Stimulated activated CD8-positive, alpha-beta memory T cell treated with anti-CD3 and anti-CD28 coated beads, Interleukin-4, amount 100 ng/mL, for 4 hours (primary cell): ENCODE results near the gene GPR157.
"Not testable (repeated sequence)": the region's sequence is repeated elsewhere in the genome, so short reads cannot be mapped to it uniquely, and the experiment has no call there.

Source experiments
- DNase-seq, 2 donors: peaks; one replicate each; pipeline ENCODE4 v3.0.0-alpha.2; 2020; ENCODE audit warnings: low read depth in 2 of 2, low spot score in 1 of 2

The GPR157 gene

GRCh38 chr1:9128520-9129265 lies at the start of gene GPR157:
Gene GPR157 (minus strand): TSS chr1:9129102. CDS start chr1:9129027, 75 bp downstream.
- DNase-seq = peak; percentile 47 to 71

GRCh38 chr1:9174762-9175161 lies 45.9 kb upstream of the GPR157 start:
- no peak for DNase-seq

DNA sequence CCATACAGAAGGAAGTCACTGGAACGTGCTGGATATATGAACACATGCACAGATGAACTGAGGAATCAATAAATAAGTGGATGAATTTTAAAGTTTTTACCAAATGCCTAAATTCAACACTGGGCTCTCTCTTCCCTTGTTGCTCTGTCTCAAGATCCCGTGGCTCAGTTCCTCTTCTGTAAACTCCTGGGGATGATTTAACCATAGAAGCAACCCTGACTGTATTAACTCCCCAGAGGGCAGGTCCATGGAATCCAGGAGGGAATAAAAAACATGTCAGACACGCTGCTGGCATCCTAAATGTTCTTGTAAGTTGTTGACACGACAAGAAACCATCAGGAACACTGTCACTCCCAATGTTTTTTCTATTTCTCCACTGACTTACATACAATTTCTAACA lies 45.3 kb upstream of the GPR157 start:
- DNase-seq = no peak

GRCh38 chr1:9169601-9170137 lies 40.8 kb upstream of the GPR157 start:
- no peak for DNase-seq

GRCh38 chr1:9167638-9168037 lies 38.7 kb upstream of the GPR157 start:
- DNase-seq = no peak

DNA sequence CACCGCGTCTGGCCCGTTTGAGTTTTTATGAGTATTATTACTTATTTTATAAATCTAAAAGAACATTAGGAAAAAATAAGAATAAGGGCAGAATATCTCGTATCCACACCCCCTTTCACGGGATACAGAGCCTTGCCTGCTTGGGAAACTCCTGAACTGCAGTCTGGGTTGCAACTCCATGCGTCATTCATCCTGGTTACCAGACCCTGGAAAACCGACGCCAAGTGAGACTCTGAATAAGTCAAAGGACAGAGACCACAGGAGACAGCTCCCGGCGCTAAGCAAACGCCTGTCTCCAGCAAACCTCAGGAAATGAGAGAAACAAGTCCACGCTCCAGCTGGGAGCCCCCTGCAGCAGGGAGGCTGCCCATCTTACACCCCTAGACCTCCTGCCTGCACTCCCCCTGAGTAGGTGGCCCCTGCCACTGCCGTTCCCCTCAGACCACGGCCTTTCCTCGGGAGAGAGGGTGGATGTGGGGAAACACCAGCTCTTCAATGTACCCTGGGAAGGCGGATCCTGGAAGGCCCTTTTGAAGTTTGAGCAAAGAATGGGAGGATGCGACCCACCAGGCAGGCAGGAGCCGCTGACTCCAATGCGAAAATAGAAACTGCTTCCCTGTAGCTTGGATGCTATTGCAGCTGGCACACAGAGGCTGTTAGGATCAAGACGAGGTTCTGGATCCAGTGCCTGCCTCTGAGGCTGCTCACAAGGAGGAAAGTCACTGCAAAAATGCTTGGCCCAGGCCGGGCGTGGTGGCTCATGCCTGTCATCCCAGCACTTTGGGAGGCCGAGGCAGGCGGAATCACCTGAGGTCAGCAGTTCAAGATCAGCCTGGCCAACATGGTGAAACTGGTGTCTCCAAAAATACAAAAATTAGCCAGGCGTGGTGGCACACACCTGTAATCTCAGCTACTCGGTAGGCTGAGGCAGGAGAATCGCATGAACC lies 37.7 kb upstream of the GPR157 start:
- no peak for DNase-seq

DNA sequence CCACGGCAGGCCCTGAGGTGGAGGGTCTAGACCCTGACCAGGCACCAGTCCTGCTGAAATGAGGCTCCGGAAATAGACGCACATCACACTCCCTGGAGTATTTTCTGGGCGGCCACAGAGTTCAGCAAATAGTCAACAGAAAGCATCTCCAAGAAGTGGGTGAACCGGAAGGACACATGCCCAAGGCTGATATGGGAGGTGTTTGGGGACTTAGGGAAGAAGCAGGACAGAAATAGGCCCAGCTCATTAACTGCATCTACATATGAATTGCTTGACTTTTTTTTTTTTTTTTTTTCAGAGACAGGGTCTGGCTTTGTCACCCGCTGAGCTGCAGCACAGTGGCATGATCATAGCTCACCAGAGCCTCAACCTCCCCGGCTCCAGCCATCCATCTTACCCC lies 36.5 kb upstream of the GPR157 start:
- no peak for DNase-seq

- no peak for DNase-seq
Observed at GRCh38 chr1:9164919-9165318, 36.0 kb upstream of the GPR157 start.

DNA sequence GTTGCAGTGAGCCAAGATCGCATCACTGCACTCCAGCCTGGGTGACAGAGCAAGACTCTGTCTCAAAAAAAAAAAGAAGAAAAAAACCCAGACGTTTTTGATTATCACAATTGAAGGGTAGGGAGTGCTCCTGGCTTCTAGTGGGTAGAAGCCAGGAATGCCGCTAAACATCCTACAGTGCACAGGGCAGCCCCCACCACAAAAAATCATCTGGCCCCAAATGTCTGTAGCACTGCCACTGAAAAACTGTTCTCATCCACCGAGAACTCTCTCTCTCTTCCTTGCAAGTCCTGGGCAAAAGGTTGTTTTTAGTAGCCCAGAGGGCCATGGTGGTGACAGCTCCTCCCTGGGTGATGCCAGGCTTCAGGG lies 35.6 kb upstream of the GPR157 start:
- no peak for DNase-seq

DNA sequence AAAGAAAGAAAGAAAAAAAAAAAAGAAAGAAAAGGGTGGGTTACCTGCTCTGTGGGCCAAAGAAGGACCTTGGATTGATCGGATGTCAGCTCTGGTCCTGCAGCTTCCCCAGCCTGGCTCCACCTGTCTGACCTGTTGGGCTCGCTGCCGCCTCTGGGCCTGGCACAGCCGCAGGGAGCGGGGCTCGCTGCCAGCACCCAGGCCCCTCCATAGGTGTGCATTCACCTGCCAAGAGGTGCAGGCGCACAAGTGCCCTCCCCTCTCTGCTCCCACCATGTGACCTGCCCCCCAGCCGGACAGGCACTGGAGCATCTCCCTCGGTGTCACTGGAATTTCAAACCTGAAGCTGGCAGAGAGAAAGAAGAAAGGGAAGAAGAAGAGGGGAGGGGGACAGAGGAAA lies 33.1 kb upstream of the GPR157 start:
- no peak for DNase-seq

- DNase-seq = no peak
Observed at GRCh38 chr1:9161342-9161741, 32.4 kb upstream of the GPR157 start.

DNA sequence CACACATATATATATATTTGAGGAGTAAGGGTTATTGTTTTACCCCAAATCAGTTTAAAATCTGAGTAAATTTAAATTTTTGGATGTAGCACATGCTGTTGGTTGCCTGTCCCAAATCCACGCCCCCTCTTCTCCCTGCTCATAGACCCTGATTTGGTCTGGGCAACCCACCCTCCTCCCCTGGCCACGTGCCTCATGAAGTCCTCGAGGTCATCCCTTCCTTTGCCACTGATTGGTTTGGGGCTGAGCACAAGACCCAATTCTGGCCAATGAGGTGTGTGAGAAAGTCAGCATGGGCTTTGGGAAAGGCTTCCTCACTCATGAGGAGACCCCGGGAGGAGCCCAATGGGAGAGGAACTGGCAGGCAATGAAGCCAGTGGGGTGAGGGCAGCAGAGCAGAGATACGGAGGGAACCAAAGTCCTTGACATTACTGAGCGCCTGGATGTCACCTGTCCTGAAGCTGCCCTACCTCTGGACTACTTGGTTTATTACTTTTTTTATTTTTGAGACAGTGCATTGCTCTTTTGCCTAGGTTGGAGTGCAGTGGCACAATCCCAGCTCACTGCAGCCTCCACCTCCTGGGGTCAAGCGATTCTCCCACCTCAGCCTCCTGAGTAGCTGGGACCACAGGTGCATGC lies 31.3 kb upstream of the GPR157 start:
- no peak for DNase-seq

- no peak for DNase-seq
Observed at GRCh38 chr1:9155879-9156278, 27.0 kb upstream of the GPR157 start.

DNA sequence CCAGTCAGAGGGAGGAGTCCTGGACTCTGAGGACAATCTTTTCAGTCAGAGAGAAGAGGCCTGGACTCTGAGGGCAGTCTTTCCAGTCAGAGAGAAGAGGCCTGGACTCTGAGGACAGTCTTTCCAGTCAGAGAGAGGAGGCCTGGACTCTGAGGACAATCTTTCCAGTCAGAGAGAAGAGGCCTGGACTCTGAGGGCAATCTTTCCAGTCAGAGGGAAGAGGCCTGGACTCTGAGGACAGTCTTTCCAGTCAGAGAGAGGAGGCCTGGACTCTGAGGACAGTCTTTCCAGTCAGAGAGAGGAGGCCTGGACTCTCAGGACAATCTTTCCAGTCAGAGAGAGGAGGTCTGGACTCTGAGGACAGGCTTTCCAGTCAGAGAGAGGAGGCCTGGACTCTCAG lies 26.5 kb upstream of the GPR157 start:
- DNase-seq = not testable (repeated sequence)

- no peak for DNase-seq
Observed at GRCh38 chr1:9153152-9153551, 24.2 kb upstream of the GPR157 start.

DNA sequence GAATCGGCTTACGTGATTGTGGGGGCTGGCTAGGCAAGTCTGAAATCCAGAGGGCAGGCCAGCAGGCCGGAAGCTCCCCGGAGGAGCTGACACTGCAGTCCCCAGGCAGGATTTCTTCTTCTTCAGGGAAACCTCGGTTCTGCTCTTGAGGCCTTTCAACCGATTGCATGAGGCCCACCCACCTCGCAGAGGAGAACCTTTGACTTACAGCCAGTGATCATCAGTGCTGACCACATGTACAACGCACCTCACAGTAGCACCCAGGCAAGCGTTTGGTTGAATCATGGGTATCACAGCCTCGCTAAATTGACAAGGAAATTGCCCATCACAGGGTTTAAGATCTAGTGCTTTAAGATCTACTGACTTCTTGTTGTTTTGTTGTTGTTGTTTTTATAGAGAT lies 23.6 kb upstream of the GPR157 start:
- DNase-seq = no peak

- no peak for DNase-seq
Observed at GRCh38 chr1:9151328-9151860, 22.5 kb upstream of the GPR157 start.

- no peak for DNase-seq
Observed at GRCh38 chr1:9150582-9151327, 21.9 kb upstream of the GPR157 start.

DNA sequence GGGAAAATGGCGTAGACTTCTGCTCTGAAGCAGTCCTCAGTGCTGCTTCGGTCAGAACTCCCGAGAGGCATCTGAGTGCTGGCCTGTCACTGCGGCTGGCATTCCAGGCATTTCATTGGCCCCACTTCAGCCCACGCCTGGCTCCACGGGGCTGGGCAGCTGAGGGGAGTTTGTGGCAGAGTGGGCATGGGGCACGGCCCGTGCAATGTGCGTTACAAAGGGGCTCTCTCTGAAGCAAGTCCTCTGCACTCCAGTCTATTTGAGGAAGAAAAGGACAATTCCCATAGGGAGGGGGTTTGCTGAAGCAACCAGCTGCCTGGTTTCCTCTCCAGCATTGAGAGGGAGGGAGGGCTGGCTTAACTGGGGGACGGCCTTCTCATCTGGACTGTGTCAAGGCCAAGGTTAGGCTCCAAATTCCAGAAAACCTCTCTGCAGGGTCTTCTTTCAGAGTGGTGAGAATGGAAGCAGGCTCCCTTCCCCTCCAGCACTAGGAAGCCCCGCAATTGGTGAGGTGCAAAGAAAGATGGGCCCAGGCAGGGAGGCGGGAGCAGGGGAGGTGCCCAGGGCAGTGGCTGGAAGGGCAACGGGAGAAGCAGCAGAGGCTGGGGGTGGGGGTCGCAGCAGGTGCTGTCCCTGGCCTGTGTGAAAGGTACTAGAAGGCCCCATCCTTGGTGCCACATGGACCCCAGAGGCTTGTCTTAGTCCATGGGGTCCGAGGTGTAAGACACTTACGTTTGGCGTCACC lies 21.1 kb upstream of the GPR157 start:
- DNase-seq = no peak

DNA sequence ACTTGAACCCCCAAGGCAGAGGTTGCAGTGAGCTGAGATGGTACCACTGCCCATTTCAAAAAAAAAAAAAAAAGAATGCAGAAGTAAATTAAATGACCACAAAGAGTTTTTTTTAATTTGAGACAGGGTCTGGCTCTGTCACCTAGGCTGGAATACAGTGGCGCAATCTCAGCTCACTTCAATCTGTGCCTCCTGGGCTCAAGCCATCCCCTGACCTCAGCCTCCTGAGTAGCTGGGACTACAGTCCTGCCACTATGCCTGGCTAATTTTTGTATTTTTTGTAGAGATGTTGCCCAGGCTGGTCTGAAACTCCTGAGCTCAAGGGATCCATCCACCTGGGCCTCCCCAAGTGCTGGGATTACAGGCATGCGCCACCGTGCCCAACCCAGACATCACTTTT lies 20.2 kb upstream of the GPR157 start:
- no peak for DNase-seq
